Epithelial cell of umbilical artery (primary cell): Measurements from ENCODE around the gene KCNIP1. TPM values are rescaled to one million over a fixed set of nuclear protein-coding genes. Genes with fewer than 3 reads are reported as not detected.

Experiments
- total RNA-seq: library from RNA; depleted of rRNA; stranded (reverse); fragments of >200 nt; gene quantifications from 2 replicates; pipeline ENCODE4 v1.2.3, GENCODE V29; 2014

KCNIP1 gene
- not detected in 2 replicates for total RNA-seq

GRCh38 chr5:170503990-170504596, at the start of gene KCNIP1:
Gene KCNIP1, plus strand, starts transcription at chr5:170504020.

GRCh38 chr5:170783498-170784247, 279.9 kb downstream of the KCNIP1 start, which contains the start of gene GABRP:
Gene GABRP, plus strand, starts transcription at chr5:170783725. Its CDS starts 4,891 bp downstream, at chr5:170788616.

Other genes with a start within 250 kb of the KCNIP1 start
- 3.6 and 4.7 TPM in 2 replicates for gene LCP2, start 206.2 kb upstream of the KCNIP1 start, total RNA-seq
- 0.32 and 0.91 TPM in 2 replicates for gene KCNMB1, start 114.7 kb upstream of the KCNIP1 start, total RNA-seq